NCI-H69 (cell line): ENCODE data around the gene PKMYT1.

Experiments
- DNase-seq: peaks from one replicate; lab custom pipeline; 2025; lab: John Stamatoyannopoulos, UW

Gene PKMYT1

GRCh38 chr16:2996298-2996697, 16.1 kb upstream of the PKMYT1 start:
- DNase-seq, result no peak

GRCh38 chr16:2992383-2993081, 12.3 kb upstream of the PKMYT1 start:
- DNase-seq, result no peak

- no peak for DNase-seq
Measured at GRCh38 chr16:2991566-2992261, 11.5 kb upstream of the PKMYT1 start.

DNA sequence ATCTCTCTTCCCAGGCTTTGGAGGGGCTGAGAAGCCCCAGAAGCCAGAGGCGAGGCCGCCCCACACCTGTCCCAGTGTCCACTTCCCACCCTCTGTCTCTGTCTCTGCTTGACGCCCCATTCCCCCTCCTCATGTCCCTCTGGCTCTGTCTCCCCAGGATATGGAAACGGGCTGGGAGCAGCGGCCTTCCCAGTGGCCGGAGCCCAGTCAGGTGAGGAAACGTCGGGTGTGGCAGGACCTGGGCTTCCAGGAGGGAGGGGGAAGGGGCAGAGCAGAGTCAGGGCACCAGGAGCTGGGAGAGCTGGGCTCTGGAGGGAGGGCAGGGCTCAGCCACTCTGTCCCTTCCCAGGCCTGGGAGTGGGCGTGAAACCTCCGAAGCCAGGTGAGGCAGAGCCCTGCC, 10.6 kb upstream of the PKMYT1 start:
- no peak for DNase-seq

DNA sequence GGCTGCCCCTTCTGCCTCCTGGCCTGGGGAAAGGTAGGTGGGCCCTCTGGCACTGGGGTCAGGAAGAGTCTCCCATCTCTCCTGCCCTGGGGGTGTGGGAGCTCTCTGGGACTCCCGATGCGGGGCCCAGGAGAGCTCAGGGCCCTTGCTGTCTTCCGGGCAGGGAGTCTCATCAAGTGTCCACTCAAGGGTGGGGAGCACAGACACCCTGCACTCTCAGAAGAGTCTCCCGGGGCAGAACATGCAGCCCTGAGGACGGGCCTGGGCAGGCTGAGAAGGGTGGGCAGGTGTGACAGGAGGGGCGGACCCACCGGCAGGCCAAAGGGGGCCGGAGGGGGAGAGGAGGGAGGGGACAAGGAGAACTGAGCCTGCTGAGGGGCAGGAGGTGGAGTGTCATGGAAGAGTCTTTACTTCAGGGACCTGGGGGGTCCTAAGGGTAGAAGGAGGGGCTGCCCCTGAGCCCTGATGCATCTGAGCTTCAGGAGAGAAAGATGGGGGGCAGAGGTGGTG, 8.4 kb upstream of the PKMYT1 start:
- peak; percentile 75 for DNase-seq

- peak; percentile 98 for DNase-seq
Measured at GRCh38 chr16:2987833-2988232, 7.6 kb upstream of the PKMYT1 start.

DNA sequence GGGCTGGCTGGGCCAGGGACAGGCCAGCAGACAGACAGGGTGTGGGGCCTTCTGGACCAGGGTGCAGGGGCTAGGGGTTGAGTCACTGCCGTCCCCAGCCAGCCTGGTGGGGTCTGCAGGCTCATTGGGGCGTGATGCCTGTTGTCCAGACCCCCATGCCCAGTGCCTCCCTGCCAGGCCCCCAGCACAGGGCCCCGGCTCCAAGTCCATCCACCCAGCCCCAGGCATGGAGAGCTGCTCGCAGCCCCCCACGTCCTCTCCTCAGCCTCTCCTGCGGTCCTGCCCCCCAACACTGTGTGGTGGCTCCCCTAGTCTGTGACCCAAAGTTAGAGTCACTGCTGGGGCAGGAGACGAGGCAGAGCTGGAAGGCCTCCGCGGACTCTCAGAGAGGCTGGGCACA, 7.0 kb upstream of the PKMYT1 start:
- no peak for DNase-seq

DNA sequence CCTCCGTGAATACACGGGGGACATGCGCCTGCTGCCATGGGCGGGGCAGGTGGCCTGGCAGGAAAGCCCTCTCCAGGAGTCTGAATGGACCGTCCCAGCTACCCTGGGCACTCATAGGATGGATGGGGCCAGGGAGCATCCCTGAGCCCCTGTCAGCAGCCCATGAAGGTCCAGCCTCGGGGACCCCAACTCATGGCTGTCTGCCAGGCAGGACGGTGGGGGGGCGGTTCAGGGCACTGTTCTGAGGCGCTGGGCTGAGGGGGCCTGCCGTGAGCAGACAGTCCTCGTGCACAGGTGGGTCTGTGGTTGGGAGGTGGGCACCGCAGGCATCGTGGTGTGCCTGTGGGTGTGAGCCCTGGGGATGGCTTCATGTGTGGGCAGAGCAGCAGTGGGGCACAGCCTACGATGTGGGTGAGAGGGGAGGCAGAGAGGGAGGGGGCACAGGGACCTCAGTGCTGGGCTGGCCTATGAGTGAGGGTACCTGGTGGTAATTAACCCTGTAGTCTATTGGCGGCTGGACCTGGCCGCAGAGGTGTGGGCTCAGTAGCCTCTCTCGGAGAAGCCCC, 6.5 kb upstream of the PKMYT1 start:
- peak; percentile 93 for DNase-seq

DNA sequence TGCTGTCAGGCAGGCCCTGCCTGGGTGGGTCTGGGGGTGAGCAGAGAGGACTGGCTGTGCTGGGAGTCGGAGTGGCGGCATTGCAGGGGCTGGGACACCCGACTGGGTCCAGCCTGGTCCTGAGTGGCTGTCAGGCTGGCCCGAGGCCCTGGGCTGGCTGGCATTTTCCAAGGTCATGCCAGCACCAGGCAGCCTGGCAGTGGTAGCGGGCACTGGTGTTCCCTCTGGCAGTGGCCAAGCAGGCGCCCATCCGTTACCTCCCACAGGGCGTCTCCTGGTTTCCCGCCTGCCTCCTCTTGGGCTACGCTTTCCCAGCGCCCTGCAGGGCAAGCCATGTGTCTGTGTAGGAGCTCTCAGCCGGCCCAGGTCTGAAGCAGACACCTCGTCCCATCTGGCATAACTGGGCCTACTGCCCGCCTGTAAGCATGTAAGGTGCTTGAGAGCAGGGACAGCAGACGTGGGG, 5.7 kb upstream of the PKMYT1 start:
- DNase-seq, result peak; percentile 97

- DNase-seq, result peak; percentile 69
Measured at GRCh38 chr16:2985462-2985861, 5.2 kb upstream of the PKMYT1 start.

DNA sequence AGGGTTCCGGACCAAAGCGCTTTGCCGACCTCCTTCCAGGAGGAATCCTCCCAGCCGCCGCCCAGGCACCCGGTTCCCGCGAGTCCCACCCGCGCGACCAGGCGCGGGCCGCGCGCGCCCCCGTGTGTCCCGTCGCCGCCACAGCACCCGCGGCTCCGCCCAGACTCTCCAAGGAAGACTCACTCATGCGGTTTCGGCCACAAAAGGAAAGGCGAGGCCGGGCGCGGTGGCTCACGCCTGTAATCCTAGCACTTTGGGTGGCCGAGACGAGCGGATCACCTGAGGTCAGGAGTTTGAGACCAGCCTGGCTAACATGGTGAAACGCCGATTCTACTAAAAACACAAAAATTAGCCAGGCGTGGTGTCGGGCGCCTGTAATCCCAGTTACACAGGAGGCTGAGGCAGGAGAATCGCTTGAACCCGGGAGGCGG, 3.5 kb upstream of the PKMYT1 start:
- DNase-seq, result peak; percentile 92

GRCh38 chr16:2982402-2982801, 2.2 kb upstream of the PKMYT1 start:
- no peak for DNase-seq

DNA sequence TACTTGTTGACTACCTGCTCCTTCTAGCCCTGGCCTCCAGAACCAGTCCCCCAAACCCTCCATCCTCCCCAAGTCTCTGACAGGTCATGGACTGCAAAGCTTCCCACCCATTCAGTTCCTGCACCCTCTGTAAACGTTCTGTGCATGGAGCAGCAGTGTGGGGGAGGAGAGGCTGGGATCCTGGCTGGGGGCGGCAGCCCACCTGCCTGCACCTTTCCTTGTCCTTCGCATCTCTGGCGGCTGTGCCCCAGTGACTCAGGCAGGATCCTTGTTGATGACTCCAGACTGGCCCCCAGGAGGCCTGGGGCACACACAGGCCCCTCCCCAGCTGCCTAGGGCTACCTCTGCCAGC, 1.6 kb upstream of the PKMYT1 start:
- DNase-seq, result peak; percentile 38

GRCh38 chr16:2981177-2981898, 1.1 kb upstream of the PKMYT1 start:
- no peak for DNase-seq

- DNase-seq, result peak; percentile 67
Measured at GRCh38 chr16:2979669-2980226, 498 bp downstream of the PKMYT1 start.

DNA sequence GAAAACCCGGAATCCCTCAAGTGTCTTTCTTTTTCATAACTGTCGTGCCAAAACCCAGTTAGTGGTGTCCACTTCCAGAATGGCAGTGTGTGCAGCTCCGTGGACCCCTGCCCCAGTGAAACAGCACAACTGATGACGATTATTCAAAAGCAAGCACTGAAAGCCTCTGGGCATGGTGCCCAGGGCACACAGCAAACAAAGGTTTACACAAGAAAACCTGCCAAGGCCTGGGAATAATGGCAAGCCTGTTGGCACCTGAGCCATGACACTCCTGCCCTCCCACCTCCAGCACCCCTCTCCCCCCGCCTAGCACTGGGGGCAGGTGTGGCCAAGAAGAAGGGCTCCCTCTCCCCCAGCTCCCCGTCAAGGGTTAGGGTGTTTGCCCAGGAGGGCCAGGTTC, 2.8 kb downstream of the PKMYT1 start:
- peak; percentile 93 for DNase-seq

- no peak for DNase-seq
Measured at GRCh38 chr16:2976673-2977072, 3.6 kb downstream of the PKMYT1 start.

DNA sequence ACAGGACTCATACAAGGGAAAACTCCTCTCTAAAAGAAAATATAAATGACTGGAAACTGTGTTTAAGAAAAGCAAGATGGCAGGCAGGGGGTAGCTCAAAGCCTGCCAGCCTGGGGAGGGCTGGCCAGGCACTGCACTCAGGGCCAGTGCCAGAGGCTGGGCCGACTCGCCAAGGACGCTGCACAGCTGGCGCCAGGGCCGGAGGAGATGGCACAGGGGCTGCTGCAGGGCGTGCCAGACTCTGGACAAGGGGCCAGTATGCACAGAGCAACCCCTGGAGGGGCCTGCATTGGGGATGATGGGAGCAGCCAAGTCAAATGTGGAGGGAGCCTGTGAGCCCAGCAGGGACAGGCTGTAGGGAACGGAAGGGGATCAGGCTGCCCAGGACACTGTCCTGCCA, 4.0 kb downstream of the PKMYT1 start:
- no peak for DNase-seq

GRCh38 chr16:2975161-2975795, 5.0 kb downstream of the PKMYT1 start:
- no peak for DNase-seq

DNA sequence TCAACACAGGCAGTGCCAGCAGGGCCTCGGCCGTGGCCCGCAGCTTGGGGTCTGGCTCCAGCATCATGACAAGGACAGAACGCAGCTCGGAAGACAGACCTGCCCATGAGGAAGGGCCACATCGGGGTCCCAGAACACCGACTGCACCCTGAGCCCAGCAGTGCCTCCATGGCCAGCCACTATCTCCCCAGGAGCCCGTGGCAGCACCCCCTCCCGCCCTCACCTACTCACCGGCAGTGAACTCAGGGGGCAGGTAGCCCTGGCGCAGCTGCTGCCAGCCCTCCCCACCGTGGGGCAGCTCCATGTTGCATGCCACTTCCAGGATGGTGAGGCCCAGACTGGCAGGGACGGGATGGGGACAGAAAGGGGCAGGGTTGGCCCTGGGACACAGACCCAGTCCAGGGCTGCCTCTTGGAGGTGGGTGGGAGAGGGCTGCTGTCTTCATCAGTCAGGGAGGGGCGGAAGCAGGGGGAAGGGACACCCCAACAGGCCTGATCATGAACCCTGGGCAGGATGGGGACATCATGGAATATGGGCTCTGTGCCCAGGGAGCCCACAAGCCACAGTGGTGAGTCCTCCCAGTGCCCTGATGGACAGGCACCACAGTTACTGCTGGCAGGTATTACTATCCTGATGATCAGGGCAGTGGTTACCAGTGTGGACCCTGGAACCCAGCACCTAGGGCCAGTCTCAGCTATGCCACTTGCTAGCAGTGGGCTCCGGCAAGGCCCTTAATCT, 5.8 kb downstream of the PKMYT1 start:
- DNase-seq, result no peak
